SU-DHL-6 (cell line): ENCODE data around the gene KDM5C.

ENCODE experiments used
- EZH2phosphoT487 ChIP-seq: fragments of 200-600 bp; sonication (generic), shearing (Covaris generic); conservative IDR thresholded peaks from 2 replicates; pipeline ENCODE4 v1.6.1; 2018; ENCODE audit warnings: mild to moderate bottlenecking, antibody characterized with exemption, low read length, moderate library complexity, mixed read lengths
- TF ChIP-seq, protein P1 (sequence below): fragments of 200-600 bp; sonication (generic); IDR thresholded peaks from one replicate; pipeline ENCODE4 v1.5.1; 2017; ENCODE audit warnings: antibody characterized with exemption, mild to moderate bottlenecking, low read length, moderate library complexity; ENCODE audit not compliant: insufficient read depth, poor library complexity, severe bottlenecking

- TF ChIP-seq, protein P1, sequence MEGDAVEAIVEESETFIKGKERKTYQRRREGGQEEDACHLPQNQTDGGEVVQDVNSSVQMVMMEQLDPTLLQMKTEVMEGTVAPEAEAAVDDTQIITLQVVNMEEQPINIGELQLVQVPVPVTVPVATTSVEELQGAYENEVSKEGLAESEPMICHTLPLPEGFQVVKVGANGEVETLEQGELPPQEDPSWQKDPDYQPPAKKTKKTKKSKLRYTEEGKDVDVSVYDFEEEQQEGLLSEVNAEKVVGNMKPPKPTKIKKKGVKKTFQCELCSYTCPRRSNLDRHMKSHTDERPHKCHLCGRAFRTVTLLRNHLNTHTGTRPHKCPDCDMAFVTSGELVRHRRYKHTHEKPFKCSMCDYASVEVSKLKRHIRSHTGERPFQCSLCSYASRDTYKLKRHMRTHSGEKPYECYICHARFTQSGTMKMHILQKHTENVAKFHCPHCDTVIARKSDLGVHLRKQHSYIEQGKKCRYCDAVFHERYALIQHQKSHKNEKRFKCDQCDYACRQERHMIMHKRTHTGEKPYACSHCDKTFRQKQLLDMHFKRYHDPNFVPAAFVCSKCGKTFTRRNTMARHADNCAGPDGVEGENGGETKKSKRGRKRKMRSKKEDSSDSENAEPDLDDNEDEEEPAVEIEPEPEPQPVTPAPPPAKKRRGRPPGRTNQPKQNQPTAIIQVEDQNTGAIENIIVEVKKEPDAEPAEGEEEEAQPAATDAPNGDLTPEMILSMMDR = no peak
- no peak for TF ChIP-seq EZH2phosphoT487
Observed at GRCh38 chrX:53265771-53266574, 41.0 kb upstream of the KDM5C start.
